Testis (tissue), 3 donors: Measurements from ENCODE around the gene ARSG. TPM values are rescaled to one million over a fixed set of nuclear protein-coding genes. Genes with fewer than 3 reads are reported as not detected.

Experiments
- DNase-seq: peaks from one replicate; pipeline ENCODE4 v3.0.0-alpha.2; 2019
- H3K27ac ChIP-seq, 2 donors: fragments of 200-600 bp; sonication (generic); one replicate each; pipeline ENCODE4 v1.5.1; 2019
- H3K27me3 ChIP-seq: fragments of 200-600 bp; sonication (generic); one replicate; pipeline ENCODE4 v1.5.1; 2019
- H3K36me3 ChIP-seq: fragments of 200-600 bp; sonication (generic); one replicate; pipeline ENCODE4 v1.5.1; 2017; ENCODE audit warnings: low read depth; ENCODE audit errors: missing control alignments
- H3K4me1 ChIP-seq: fragments of 200-600 bp; sonication (generic); one replicate; pipeline ENCODE4 v1.5.1; 2019
- H3K4me3 ChIP-seq, 2 donors: fragments of 200-600 bp; sonication (generic); one replicate each; pipeline ENCODE4 v1.5.1; 2017 to 2019
- H3K9me3 ChIP-seq: fragments of 200-600 bp; sonication (generic); one replicate; pipeline ENCODE4 v1.5.1; 2017
- POLR2A ChIP-seq: fragments of 450-650 bp; IDR thresholded peaks from one replicate; pipeline ENCODE4 v1.6.1; 2017; ENCODE audit warnings: antibody characterized with exemption, mild to moderate bottlenecking, moderate library complexity
- WGBS, 2 donors: methylation state at CpG; one replicate each; pipeline ENCODE4 v1.1.5; 2018; 5-methylcytosine and 5-hydroxymethylcytosine counted together
- intact Hi-C: fragments of 100-400 bp; cut with DNase I; formaldehyde crosslinking; loops from one replicate; pipeline ENCODE4 v1.15.1; 2023; ENCODE audit warnings: low total_unique reads
- polyA plus RNA-seq: library from polyadenylated mRNA; stranded (reverse); fragments of 350-450 nt; fragmentation: Illumina TruSeq; extraction: RNeasy Lipid Tissue Mini Kit (QIAGEN cat#74804); gene quantifications from one replicate; pipeline ENCODE4 v1.2.3, GENCODE V29; 2014; ENCODE audit warnings: low read depth, low replicate concordance; ENCODE audit not compliant: insufficient read depth
- total RNA-seq, 2 donors: library from RNA; depleted of rRNA; stranded (reverse); fragments of >200 nt; gene quantifications; one replicate each; pipeline ENCODE4 v1.2.3, GENCODE V29; 2016
- TF ChIP-seq, protein P1 (sequence below), 3 experiments: fragments of 450-650 bp in 2 of 3; fragments of 200-600 bp in 1 of 3; sonication (generic) in 1 of 3; IDR thresholded peaks; one replicate each; pipeline ENCODE4 v1.5.1; 2016 to 2019; ENCODE audit warnings: antibody characterized with exemption in 3 of 3, mild to moderate bottlenecking in 2 of 3, moderate library complexity in 1 of 3

ARSG gene
- total and polyA plus RNA-seq, 3 donors from 2014 or later: 7.4 to 16.9 (median 12.5) TPM

DNA sequence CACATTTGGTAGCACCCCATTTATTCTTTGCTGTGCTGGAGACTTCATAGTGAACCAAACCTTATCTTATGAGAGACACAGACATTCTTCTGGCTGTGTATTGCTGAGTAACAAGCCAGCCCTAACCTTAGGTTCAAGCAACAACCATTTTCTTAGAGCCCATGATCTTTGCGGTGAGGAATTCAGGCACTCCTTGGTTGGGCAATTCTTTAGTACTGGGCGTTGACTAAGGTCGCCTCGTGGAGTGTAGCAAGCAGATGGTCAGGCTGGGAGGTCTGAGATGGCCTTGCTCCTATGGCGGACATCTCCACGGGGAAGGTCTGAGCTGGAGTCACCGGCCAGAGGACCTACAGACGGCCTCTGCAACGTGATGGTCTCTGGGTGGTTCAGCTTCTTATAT lies 43.1 kb downstream of the ARSG start:
- Histone ChIP-seq H3K27me3 (no peaks in the 10 kb centered on the region), H3K9me3 (no peaks in the 10 kb centered on the region), H3K4me1 (no peaks in the 10 kb centered on the region), H3K27ac (no peak overlapping the region), H3K36me3 (no peaks in the 10 kb centered on the region), H3K4me3 (no peak overlapping the region)
- DNase-seq: no peak
- intact Hi-C loops: no loop called here
- TF ChIP-seq, protein P1, sequence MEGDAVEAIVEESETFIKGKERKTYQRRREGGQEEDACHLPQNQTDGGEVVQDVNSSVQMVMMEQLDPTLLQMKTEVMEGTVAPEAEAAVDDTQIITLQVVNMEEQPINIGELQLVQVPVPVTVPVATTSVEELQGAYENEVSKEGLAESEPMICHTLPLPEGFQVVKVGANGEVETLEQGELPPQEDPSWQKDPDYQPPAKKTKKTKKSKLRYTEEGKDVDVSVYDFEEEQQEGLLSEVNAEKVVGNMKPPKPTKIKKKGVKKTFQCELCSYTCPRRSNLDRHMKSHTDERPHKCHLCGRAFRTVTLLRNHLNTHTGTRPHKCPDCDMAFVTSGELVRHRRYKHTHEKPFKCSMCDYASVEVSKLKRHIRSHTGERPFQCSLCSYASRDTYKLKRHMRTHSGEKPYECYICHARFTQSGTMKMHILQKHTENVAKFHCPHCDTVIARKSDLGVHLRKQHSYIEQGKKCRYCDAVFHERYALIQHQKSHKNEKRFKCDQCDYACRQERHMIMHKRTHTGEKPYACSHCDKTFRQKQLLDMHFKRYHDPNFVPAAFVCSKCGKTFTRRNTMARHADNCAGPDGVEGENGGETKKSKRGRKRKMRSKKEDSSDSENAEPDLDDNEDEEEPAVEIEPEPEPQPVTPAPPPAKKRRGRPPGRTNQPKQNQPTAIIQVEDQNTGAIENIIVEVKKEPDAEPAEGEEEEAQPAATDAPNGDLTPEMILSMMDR (IDR thresholded peaks at IDR 0.05): no peak
- WGBS, 2 donors: 91 to 95% methylated on average over 5 to 9 of the region's 9 CpGs

GRCh38 chr17:68341482-68341881 lies 50.2 kb downstream of the ARSG start:
- no peak for DNase-seq
- no peaks in the 10 kb centered on the region for H3K36me3 ChIP-seq
- 89% methylated on average over 4 to 5 of the region's 5 CpGs for WGBS, 2 donors
- H3K4me3 ChIP-seq: no peak overlapping the region
- intact Hi-C loops: no loop called here
- TF ChIP-seq, protein P1 (IDR thresholded peaks at IDR 0.05): no peak
- no peak for TF ChIP-seq POLR2A
- no peak overlapping the region for H3K27ac ChIP-seq
- no peaks in the 10 kb centered on the region for H3K9me3 ChIP-seq
- H3K4me1 ChIP-seq: no peaks in the 10 kb centered on the region
- no peaks in the 10 kb centered on the region for H3K27me3 ChIP-seq

GRCh38 chr17:68343976-68344375 lies 52.7 kb downstream of the ARSG start:
- no peak overlapping the region for H3K4me3 ChIP-seq
- intact Hi-C loops: no loop called here
- no peaks in the 10 kb centered on the region for H3K27me3 ChIP-seq
- no peak overlapping the region for H3K27ac ChIP-seq
- TF ChIP-seq, protein P1 (IDR thresholded peaks at IDR 0.05): no peak
- no peak for TF ChIP-seq POLR2A
- H3K4me1 ChIP-seq: no peaks in the 10 kb centered on the region
- no peaks in the 10 kb centered on the region for H3K9me3 ChIP-seq
- no peak for DNase-seq
- no peaks in the 10 kb centered on the region for H3K36me3 ChIP-seq
- WGBS, 2 donors: 79 to 86% methylated on average over 5 of the region's 5 CpGs

DNA sequence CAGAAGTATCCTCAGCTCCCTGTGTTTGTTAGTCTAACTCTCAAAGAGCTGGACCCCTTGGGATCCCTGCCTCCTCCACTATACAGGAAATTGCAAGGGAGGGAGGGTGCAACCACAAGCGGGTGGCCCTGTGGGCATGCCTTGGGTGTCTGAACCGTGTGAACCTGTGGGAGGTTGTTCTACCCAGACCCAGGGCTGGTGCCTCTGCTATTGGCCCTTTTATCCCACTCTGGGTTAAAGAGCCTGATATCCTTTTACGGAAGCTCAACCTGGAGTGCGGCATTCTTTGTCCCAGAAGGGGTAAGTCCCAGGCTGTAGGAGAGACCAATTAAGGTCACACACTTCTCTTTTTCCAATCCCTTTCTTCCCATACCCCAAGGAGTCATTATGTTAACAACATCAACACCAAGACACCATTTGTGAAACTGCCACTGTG lies 53.4 kb downstream of the ARSG start:
- Histone ChIP-seq H3K4me3 (no peak overlapping the region), H3K27me3 (no peaks in the 10 kb centered on the region), H3K4me1 (no peaks in the 10 kb centered on the region), H3K36me3 (no peaks in the 10 kb centered on the region), H3K9me3 (no peaks in the 10 kb centered on the region), H3K27ac (no peak overlapping the region)
- DNase-seq: no peak
- no peak for TF ChIP-seq POLR2A
- TF ChIP-seq, protein P1 (IDR thresholded peaks at IDR 0.05): no peak
- WGBS, 2 donors: 84 to 88% methylated on average over 3 to 4 of the region's 4 CpGs
- intact Hi-C loops: no loop called here

DNA sequence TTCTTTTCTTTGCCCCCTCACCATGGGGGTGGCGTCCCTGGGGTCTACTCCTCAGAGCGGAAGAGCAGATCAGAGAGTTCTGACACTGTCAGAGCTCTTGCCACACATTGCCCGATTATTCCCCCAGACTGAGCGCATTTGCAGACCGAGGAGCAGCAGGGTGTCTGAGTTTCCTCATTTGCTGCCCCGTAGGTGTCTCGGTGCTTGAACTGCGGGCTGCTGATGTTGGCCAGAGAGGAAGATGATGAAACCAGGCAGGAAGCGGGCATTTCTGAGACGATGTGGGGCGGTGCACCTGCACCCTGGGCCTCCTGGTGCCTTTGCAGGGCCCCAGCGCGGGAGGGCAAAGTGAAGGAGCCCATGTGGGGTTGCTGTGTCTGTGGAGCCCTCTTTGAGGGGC lies 55.2 kb downstream of the ARSG start:
- Histone ChIP-seq H3K27me3 (no peaks in the 10 kb centered on the region), H3K27ac (no peak overlapping the region), H3K4me3 (no peak overlapping the region), H3K36me3 (no peaks in the 10 kb centered on the region), H3K4me1 (no peaks in the 10 kb centered on the region), H3K9me3 (no peaks in the 10 kb centered on the region)
- TF ChIP-seq, protein P1 (IDR thresholded peaks at IDR 0.05): no peak
- no peak for TF ChIP-seq POLR2A
- DNase-seq: no peak
- intact Hi-C loops: no loop called here
- WGBS, 2 donors: 81 to 90% methylated on average over 13 of the region's 13 CpGs
